Left renal pelvis (tissue), 4 donors: Measurements from ENCODE around the gene VEPH1. TPM values are rescaled to one million over a fixed set of nuclear protein-coding genes. Genes with fewer than 3 reads are reported as not detected.

ENCODE experiments used
- DNase-seq, 4 donors: peaks; one replicate each; pipeline ENCODE4 v3.0.0-alpha.2; 2013; ENCODE audit warnings: low read depth in 4 of 4, low spot score in 3 of 4
- polyA plus RNA-seq, 4 donors: library from polyadenylated mRNA; unstranded; fragments of 120-200 nt; gene quantifications; one replicate each; pipeline ENCODE4 v1.2.1, GENCODE V29; 2013; ENCODE audit not compliant: insufficient read length in 4 of 4

The VEPH1 gene
- 10 to 100 TPM in 3 of 4 donors, 1 to 10 TPM in 1; 2.0 to 68.0 (median 57.6) TPM for polyA plus RNA-seq

DNA sequence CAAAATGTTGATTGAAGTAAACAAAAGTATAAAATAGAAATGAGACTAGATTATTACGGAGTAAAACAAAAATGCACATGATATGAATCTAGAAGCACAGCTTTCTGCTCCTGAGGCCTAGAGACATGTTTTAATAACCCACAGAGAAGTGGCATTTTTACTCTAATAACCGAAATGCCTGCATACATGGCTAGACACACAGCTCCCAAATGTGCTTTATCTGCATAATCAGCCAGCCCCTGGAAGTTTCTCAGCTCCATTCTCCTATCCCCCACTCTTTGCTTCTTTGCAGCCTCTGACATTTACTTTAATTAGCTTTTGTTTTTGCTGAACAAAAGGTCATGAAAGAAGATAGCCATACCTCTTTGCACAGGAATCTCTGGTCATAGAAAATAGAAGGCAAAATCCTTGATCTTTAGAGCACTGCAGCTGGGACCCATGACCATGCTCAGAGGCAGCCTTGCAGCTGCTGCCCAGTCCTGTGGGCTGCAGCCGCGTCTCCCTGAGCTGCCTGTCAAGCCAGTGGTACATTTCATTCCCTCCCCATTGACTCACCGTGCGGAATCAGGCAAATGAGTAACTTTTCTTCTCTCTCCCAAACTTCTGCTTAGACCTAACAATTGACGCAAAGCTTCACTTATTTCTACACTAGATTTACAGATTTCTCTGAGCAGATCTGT is at the start of gene VEPH1:
VEPH1 (minus strand) TSS at position 501 of the 680 bp plus-strand sequence. CDS start 8,067 bp downstream, outside the sequence.
- DNase-seq, result no peak

DNA sequence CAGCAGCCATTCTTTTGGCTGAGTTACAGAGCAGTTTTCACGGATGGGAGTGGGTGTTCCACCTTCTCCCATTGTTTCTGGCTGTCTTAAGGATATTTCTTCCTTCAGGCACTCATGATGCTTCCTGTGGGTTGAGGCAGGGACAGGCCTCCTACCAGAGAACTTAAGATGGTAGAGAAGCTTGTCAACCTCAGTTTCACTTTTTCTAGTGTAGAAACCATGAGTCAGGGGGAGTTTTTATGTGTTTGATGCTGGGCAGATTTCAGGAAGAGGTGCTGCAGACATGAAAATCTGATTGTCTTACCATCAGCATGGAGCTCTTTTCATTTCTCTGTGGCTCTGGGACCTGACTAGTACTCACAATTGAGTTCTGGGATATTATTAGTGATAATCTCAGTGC is 48.7 kb upstream of the VEPH1 start:
- no peak for DNase-seq

DNA sequence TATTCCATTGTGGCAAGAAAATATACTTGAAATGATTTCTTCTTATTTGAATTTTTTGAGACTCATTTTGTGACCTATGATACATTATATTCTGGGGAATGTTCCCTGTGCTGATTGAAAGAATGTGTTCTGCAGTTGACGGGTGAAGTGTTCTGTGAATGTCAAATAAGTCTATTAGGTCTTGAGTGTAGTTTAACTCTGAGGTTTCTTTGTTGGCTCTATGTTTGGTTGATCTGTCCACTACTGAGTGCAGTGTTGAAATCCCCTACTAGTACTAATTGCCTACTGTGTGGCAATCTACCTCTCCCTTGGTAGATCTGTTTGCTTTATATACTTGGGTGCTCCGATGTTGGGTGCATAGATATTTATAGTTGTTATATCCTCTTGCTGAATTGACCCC is 46.3 kb upstream of the VEPH1 start:
- DNase-seq, result no peak

DNA sequence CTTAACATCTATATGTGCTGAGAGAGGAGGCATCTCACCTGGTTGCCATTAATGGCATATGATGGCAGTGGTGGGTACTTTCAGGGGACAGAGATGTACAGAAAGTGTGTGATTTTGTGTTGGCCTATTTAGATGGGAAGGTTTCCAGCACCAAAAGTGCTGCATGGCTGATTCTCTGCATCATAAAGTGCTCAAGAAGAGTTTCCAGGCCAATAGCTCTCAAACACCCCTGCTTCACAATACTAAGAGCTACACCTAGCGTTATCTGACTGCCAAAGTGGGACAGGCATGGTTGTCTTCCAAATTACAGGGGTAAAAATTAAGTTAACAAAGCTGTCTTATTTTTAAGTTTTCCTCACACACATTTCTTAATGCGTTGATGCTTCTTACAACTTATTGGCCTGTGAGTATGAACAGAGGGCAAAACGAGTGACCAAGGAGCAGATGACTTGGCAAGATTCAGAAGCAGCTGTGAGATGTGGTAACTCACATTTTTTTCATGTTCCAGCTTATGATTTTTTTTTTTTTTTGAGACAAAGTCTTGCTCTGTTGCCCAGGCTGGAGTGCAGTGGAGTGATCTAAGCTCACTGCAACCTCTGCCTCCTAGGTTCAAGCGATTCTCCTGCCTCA is 41.4 kb upstream of the VEPH1 start:
- DNase-seq, result no peak

DNA sequence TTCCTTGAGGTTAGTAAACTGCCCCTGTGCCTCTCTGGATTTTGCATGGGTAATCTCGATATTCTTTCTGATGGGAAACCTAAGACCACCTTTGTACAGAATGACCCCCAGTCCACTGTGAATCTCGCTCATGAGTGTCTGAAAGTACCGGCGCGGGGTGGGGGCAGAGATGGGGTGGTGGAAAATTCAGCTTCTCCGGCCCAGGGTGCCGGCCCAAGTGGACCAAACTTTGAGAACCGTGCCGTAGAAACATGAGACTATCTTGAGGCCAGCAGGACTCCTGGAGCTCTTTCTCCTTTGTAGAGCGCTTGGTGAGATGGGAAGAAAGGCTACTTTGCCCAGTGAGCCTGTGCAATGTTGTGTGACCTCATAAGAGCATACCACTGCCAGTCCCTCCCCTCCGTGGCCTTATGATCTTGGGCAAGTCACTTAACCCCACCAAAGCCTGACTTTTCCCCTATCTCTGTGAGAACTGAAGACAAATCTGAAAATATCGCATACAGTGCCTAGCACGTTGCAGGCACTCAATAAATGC is 40.4 kb upstream of the VEPH1 start:
- no peak for DNase-seq

DNA sequence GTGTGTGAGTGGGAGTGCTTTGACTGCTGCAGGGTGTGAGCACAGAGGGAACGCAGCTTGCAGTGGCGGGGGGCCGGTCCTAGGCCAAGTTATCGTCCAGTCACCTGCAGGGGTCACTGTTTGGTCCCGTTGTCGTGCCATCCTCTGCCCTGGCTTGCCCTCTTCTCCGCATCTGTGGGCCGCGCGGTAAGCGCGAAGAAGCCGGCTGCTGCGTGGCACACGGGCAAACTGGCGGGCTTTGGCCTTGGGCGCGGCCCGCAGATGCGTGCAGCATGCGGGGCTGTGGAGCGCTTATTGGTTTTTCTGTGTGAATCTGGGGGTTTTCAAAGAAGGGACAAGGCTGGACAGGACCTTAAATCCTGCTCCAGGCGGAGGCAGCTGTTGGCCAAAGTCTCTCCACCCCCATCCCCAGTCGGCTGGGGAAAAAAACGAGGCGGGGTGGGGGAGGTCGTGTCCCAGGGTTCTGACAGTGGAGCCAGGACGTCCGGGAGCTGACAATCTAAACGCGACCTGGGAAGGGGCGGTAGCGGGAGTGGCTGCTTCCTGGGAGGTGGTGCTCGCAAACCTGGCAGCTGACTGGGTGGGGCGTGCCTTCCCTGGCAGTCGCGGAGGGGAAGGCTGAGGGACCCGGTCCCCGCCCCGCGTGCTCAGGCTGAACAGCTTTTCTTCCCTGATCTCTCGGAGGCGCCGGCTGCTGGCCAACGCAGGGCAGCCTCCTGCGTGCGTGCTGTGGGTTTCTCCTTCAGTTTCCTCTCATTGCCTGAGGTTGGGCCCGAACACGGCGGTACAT is 39.7 kb upstream of the VEPH1 start:
- DNase-seq, result peak in 1 of 4 donors; percentile 31

DNA sequence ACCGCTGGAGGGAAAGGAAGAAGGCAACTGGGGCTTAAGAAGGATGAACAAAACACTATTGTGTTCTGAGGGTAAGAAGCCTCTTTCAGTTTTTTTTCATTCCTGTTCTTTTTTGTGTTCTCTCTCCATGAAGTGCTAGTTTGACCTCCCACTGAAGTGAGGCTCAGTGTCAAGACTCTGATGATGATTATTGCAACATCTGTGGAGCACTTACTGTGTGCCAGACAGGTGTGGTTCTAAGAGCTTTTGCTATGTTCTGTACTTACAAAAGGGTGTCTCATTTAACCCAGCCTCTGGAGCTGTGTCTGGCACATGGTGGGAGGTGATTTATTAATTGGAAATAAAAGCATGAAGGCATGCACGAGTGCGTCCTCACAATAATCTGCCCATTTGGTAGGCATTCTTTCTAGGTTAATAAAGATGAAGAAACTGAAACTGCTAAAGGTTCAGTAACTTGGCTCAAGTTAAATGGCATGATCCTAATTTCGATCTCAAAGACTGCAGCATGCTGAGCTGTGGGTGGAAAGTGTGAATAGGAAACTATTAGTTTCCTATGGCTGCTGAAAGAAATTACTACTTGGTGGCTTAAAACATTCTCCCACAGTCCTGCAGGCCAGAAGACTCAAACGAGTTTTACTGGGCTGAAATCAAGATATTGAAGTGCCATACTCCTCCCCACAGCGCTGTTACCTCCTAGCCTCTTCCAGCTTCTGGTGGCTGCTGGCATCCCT is 38.5 kb upstream of the VEPH1 start:
- no peak for DNase-seq

DNA sequence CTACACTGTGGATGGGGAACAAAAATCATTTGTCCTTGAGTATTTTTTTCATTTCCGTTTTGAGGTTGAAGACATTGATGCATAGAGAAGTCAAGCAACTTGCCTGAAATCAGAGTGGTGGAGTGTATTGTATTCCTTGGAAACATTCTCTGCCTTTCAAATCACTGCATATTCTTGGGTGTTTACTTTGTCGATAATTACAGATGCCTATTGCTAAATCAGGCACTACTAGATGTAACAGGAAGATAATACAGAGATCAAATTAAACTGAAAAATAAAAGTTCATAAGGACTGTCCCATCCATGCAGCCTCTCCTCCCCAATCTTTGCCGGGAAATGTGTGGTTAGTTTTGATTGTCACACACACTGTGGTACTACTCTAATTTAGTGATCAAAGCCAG is 37.4 kb upstream of the VEPH1 start:
- no peak for DNase-seq

DNA sequence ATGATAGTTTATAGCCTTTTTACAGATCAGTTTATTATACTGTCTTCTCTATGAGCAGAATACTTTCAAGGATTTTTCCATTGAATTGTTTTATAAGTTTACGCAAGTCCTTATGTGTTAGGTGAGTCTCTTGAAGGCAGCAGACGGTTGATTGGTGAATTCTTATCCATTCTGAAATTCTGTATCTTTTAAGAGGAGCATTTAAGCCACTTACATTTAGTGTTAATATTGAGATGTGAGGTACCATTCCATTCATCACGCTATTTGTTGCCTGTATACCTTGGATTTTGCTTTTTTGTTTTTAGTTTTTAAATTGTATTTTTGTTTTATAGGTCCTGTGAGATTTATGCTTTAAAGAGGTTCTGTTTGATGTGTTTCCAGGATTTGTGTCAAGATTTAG is 32.5 kb upstream of the VEPH1 start:
- DNase-seq, result no peak

DNA sequence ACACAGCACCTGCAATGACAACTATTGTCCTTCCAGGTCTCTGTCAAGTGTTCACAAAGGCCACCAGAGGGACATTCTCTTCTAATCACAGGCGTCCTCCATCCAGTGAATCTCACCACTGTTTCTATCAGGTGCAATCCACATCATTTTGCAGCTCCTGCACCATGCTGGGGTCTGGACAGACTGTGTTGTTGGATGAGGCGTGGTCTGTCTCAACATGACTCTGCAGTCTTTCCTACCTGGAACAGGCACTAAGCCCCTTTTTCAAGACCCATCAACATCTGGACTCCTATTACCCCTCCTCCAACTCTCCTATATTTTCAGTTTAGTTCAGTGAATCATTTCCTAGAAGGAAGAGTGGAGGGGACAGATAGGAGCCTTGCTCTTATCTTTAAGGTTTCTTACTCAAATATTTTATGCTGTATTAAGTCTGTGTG is 31.5 kb upstream of the VEPH1 start:
- no peak for DNase-seq

DNA sequence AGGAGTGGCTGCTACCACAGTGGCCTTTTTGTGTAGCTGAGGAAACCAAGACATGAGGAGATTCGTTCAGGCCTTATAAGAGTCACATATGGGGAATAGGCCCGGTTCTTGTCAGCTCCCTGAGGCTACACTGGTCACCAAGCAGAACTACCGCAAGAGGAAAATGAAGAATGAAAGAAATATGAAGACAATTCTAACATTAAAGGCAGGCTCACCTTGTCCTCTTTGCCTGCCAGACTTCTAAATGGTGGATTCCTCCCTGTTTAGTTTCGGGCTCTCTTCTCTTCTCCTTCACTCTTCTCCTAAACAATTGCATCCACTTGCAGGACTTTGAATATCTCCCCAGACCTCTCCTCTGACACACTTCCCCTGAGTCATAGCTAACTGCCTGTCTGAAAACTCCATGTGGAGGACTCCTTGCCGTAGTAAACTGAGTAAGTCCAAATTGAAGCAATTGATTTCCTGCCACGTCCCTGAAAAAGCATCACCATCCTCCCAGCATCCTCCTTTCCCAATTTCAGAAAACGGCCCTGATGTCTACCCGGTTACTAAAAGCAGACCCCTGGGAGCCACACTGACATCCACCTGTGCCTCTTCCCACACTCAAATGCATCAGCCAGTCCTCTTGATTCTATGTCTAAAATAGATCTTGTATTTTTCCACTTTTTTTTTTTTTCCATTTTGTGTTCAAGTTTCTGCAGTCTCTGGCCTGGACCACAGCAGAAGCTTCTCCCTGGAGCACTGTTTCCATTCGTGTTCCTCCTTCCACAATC is 30.3 kb upstream of the VEPH1 start:
- no peak for DNase-seq

DNA sequence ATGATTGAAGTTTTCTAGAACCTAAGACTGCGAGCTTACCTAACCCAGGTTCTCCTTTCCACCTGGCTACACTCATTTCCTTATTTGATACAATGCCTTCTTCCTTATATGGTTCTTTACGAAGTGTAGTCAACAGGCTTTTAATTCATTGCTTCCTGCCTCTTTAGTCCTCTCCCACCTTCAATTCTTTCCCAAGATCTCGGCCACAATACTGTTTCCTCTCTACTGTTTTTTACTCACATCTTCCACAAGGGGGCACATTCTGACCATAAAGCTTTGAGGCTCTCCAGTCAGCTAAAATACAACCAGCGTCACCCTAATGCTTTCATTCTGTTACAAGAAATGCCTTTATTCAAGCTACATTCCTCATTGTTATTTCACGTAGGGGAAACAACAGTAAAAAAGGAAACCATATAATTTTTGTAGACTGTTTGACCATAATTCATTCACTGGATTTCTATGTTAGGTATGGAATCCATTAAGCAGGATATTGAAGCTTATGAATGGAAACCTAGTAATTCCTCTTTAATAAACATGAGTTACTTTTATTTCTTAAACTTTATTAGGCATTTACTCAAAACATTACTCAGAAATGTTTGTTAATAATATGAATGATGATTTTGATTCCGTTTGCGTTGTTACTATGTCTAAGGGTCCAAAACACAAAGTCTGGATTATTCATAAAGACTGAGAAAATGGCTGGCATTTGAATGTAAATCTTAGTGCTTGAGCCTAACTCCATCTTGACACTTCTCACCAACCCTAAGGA is 29.5 kb upstream of the VEPH1 start:
- DNase-seq, result peak; percentile 44 to 70 (median 63)

DNA sequence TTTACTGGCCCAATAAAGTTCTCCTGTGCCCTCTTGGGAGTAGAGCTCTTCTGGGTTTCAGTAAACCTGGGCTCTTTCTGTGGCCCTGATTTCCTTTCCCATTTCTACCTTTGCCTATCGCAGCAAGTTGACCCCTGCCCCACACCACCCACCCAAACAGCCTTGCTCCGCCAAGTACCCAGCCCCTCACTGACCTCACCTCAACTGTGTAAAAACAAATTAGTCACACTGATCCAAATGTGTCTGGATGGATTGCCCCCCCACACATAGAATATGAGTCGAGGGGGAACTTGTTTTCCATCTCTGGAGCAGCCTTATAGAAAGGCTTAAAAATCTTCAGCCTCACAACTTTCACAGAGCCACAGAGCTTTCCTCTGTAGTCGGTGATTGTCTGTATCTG is 28.6 kb upstream of the VEPH1 start:
- DNase-seq, result no peak

DNA sequence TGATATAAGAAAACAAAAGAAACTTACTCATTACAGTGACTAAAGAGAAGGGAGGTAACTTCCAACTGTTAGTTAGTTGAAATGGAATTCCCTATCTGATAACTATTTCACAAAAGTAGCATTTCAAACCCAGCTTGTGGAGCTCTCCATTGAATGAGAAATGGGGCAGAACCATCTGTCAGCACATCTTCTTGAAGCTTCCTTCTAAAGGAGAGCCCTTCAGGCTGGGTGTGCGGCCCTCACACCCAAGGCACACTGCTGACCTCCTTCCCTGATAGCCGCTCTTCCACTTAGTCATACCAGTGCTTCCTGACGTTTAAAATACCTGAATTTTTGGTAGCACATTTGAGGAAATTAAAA is 28.1 kb upstream of the VEPH1 start:
- DNase-seq, result no peak

DNA sequence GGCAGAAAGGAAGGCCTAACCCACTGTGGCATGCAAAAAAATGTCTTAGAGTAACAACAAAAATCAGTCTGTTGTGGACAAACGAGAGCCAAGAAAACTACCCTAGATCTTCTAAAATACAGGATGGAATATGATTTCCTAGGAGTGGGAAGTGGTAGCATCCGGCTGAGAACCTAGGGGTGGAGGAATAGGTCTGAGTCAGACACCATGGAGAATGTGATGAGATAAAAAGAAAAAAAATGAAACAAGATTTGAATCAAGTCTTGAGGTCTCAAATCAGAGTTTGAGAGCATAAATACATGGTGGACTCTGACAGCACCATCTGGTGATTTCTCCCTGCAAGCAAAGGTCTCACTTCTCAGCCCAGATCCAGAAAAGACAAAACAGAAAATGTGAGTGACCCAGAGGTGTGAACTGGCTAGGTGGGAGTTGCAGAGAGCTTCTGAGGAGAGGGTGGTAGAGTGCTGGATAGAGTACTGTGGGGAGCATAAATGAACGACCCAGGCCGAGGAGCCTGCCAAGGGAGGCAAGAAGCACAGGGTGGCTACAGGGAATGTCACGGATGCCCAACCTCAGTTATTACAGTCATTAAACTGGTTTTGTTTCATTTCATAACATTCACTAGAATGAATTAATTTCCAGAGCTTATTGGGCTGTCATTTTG is 27.6 kb upstream of the VEPH1 start:
- DNase-seq, result no peak

DNA sequence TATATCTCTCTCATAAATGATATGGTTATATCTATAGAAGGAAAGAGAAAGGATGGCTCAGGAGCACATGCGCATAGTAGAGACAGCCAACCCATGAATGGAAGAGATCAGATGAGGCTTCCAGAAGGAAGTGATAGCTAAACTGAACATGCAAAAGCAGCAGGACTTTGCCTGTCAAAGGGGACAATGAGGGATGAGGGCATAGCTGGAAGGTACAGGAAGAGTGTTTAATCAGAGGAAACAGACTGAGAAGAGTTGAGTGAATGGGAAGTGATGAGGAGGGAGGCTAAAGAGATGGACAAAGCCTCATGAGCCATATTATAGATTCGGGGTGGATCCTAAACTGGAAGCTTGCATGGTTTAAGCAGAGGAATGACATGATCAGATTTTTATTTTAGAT is 26.5 kb upstream of the VEPH1 start:
- no peak for DNase-seq

DNA sequence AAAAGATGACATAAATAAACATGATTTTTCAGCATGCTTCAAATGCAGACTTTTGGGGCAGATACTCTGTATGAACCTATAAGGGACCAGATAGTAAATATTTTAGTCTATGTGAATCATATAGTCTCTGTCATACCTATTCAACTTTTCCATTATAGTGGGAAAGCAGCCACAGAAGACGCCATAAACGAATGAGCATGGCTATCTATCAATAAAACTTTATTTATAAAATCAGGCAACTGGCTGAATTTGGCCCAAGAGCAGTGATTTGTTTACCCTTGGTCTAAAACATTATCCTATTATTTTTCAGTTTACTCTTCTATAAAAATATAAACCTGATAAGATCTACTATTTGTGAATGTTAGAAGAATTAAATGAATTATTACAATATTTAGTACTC is 25.9 kb upstream of the VEPH1 start:
- DNase-seq, result no peak

DNA sequence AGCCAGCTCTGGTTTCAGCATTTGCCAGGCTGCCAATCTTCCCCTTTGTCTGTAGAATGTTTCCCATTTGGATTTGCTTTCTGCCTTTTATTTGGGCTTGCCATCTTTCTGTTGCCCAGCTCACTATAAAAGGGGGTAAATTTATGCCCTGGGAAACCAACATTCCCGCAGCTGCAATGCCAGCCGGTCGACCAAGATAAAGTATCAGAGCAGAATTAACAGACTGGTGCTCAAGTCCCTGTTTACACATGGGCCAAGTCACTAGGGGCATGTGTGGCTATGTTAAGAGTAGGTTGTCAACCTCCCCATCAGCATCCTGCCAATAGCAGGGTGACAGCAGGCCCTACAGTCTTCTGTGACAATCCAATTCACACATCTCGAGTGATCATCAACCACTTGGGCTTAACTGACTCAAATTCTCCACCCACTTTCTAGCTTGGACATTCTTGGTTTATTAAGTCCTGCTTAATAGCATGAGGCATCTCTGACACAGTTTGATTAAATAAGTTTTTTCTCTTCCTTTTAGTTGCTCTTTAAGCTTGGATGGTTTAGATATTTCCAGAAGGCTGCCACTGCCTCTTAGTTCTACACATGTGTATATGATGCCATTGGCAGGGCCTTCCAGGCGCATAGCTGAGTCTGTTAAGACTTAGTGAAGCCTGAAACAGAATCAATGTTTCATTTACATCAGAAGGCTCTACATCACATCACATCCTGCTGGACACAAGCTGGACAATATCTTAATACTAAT is 24.1 kb upstream of the VEPH1 start:
- no peak for DNase-seq
